HG02943 (cell line): ENCODE data around the gene LAMC2.
A peak's percentile ranks its signal among the peaks of the same experiment; 100 is the strongest.

Source experiments
- ATAC-seq: cut with Tn5 transposase; IDR thresholded peaks from one replicate; pipeline ENCODE4 v1.9.1; 2021; ENCODE audit warnings: mild to moderate bottlenecking, low read depth, moderate library complexity; ENCODE audit not compliant: unreplicated experiment

LAMC2 gene

DNA sequence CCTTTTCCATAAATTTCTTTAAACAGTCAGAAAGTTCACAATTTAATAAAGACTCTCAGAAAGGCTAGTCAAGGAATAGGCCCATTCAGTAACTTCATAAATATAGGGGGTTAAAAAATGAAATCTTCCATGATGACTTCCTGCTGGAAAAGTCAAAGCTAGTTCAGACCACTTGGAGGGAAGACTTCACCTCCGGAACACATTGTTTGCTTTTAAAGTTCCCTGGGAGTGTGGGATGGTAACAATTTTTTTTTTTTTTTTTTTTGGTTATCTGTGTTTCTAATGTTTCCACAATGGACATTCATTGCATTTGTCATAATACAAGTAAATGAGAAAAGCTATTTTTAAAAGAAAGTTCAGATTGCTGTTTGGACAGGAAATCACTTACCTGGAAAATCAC, 18.4 kb upstream of the LAMC2 start:
- ATAC-seq, result no peak

DNA sequence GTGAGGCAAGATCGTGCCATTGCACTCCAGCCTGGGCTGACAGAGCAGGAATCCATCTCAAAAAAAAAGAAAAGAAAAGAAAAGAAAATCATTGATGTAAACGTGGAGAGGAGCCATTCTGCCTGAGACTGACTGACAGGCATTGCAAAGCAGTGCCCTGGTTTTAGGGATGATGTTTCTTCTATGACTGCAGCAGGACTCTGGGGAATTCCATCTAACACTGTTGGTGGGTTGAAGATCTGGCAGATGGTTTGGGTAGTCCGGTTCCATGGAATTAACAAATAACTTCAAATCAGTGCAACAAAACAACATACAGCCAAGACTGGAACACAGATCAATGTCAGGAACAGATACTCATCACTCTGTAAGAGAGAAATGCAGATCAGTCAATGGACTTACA, 17.8 kb upstream of the LAMC2 start:
- no peak for ATAC-seq

DNA sequence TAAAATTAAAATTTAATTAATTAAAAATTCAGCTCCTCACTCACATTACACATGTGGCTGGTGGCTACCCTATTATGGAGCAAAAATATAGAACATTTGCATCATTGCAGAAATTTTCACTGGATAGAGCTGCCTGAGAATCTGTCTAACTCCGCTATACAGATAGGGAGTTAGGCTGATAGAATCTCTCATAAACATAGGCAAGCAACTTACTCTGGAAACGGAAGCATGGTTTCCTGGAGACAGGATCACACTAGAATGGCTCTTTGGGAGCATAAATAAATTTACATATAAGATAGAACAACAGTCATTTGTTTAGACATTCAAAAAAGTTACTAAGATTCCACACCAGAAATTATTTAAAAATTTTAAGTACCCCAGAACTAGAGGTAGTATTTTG, 12.2 kb upstream of the LAMC2 start:
- ATAC-seq, result no peak

DNA sequence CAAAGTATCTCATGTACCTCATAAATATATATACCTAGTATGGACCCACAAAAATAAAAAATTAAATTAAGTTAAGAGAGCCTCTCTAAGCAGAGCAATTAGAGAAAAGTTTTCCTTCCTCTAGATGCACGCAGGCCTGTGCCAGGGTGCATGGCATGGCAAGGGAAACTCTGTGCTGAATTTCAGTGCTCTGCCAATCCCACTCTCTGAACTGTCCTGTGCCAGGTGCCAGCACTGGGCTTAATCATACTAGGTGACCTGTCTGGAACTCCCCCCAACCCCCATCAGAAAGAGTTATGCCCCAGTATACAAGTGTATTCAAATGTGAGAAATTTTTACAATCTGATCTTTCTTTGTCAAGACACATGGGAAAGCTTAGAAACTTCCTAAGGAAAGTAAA, 10.4 kb upstream of the LAMC2 start:
- ATAC-seq, result no peak

DNA sequence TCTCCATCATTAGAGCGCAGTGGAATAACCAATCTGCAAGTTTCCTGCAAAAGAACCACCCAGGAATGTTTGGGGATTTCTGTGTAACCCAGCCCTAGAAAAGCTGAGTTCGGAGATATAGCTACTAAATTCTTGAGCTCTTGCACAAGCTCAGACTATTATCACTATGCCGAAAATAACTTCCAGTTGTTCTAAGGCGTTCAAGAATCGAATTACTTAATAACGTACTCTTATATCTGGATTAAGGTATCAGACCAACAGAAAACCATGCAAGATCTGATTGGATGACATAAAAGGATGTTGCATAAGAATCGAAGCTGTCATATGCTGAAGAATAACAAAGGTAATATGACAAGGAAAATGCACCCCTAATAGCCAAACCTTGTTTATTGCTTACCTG, 7.5 kb upstream of the LAMC2 start:
- ATAC-seq, result no peak

DNA sequence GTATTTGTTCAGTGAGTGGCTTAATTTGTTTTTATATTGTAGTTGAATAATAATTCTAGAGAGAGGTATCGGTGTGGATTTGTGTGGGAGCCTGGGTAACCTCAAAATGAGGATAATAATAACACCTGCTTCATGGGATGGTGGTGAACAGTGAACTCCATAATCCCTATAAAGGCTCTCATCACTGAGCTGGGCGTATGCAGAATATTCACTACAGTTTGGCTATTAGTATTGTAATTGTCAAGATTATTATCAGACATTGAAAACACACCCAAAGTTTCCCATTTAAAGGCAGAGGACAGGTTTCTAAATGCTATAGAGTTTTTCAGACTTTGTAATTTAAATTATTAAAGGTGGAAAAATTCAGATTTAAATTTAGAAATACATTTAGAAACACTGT, 7.0 kb upstream of the LAMC2 start:
- ATAC-seq, result no peak

DNA sequence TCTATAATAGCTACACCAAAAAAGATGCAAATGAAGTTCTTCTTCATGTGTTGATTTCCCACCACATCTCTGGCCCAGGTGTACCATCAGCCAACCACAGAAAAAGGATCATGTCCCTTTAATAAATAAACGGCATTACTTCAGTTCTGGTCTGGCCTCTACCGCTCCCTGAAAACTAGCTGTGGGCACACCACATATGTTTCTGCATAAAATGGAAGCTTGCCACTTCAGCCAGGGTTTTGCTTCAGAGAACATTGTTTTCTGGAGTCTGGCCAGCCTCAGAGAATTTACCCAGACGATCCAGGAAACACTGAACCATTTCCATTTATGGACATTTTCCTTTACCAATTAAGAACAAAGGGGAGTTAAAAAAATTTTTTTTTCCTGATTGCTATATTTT, 5.8 kb upstream of the LAMC2 start:
- ATAC-seq, result no peak

DNA sequence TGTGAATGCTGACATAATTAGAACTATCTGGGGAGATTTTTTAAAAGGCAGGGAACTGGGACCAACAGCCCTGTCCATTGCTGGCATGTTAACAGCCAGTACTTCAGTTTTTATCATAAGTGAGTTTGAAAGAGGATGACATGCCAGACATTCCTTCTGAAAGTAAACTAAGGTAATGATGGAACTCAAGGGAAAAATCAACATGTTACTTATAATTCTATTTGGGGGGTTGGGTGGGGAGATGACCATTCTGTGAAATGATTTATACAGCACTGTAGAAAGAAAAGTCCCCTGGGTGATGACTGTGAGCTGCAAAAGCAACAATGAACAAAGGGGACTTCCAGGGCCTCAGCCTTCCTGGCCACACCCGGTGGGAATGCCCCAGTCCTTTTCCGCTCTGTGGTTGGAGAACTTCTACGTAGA, 5.4 kb upstream of the LAMC2 start:
- no peak for ATAC-seq

DNA sequence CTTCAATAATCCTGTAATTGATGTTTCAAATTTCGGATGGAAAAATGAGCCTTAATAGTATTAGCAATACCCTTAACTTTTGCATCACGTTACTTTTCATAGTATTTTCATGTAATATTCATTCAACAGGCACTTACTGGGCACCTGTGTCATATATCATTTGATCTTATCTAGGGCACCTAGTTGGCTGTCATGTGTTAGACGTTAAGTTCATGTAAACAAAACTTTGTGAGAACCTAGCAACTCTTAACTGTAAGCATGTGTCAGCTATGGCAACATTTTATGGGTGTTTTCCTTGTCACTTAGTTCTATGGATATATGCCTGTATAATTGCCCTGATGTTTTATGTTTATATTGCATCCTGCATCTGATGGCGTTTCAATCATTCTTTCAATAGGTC, 777 bp downstream of the LAMC2 start:
- ATAC-seq, result no peak

DNA sequence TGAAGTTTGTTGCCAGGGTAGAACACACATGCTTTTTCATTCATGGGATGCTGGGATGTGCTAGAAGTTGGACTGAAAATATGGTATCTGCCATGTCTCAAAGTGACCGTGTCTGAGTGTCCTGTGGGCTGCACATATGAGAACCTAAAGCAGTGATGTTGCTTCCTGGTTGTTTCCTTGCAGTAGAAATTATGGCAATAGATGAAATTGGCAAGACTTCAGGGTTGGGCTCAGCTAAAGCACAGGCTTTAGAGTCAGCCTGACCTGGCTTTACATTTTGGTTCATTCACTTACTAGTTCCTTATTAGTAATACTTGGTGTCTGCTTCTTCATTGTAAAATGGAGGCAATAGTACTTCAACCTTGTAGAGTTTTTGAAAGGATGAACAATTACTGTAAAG, 2.2 kb downstream of the LAMC2 start:
- no peak for ATAC-seq

DNA sequence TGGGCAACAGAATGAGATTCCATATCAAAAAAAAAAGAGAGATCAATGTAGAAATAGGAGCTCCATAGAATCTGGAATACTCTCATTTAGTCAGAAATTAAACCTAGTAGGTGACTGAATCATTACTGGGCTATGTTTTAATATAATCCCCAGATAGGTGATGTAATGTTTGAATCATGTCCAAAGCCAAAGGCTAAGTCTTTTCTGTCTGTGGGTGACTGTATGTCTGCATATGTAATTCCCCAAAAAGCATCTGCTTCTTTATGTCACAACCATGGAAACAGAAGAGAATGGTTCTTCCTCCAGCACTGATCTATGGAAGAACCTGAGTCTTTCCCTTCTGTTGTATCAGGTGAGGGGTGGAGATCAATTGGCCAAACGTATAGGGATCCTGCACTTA, 5.8 kb downstream of the LAMC2 start:
- ATAC-seq, result no peak

DNA sequence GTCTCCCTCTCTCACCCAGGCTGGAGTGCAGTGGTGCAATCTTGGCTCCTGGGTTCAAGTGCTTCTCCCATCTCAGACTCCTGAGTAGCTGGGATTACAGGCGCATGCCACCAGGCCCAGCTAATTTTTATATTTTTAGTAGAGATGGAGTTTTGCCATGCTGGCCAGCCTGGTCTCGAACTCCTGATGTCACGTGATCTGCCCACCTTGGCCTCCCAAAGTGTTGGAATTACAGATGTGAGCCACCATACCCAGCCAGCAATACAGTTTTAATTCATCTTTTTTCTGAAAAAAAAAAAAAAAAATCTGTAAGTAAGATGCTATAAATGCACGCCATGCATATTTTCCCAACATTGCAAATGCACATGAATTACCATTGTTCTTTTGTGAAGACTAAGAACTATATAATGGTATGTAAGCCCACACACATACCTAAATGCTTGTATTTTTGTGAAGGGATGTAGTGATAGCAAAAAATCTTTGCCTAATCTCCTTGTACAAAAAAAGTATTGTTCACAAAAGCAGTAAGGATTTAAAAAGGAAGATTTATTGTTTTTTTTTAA, 8.0 kb downstream of the LAMC2 start:
- no peak for ATAC-seq

DNA sequence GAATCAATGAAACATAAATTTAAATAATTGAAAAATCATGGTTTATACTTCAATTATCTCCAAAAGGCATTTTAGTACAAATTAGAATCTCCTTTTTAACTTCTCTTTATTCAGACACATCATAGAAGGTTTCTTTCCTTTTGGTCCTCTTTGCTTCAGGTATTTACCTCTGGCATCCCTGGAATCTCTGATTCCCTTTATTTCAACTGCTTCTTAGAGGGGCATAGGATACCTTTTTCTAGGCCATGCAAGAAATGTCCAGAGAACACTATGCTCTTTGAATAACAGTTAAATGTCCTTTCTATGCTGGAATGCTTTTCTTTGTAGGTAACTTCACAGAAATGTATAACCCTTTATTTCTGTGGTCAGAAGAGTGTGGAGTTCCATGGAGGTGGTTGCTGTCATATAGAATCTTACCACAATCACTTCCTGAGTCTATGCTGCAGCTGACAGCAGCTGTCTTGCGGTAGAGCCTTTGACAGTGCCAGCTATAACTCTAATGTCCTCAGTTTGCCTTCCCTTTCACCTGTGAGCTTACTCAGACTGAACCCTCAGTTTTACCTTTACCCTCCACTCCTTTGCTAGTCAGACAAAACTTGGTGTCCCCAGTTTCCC, 8.6 kb downstream of the LAMC2 start:
- peak; percentile 95 for ATAC-seq

DNA sequence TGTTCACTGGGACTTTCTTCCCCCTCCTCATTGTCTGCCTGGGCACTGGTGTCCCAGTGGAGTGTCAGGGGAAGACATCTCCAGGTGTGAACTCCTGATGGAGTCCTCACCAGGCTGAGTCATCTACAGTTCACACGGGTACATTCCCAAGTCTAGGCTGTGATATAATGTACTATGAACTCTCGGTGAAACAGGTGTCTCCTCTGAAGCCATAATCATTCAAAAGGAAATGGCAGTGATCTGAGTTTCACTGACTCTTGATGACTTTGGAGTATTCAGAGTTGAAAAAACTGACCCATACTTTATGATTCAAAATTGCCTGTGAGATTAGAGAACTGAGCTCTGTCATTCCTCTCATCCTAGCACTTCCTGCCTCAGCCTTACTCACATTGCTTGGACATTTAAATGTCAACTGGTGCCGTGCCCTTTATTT, 9.1 kb downstream of the LAMC2 start:
- ATAC-seq, result peak; percentile 52

DNA sequence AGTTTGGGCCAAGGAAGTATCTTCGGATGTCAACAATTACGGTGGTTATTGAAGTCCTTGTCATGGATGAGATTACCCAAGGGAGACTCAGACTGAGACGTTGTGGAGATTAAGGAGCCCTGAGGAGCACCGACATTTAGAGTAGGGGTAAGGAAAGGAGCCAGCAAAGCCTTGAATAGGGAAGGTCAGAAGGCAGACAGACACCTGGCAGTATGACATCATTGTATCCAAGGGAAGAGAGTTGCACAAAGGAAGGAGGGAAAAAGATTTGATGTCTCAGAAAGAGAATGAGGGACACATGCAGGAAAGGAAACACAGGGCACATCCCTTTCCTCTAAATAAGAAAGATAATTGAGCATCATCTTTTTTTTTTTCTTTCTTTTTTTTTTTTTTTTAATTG, 11.7 kb downstream of the LAMC2 start:
- no peak for ATAC-seq

DNA sequence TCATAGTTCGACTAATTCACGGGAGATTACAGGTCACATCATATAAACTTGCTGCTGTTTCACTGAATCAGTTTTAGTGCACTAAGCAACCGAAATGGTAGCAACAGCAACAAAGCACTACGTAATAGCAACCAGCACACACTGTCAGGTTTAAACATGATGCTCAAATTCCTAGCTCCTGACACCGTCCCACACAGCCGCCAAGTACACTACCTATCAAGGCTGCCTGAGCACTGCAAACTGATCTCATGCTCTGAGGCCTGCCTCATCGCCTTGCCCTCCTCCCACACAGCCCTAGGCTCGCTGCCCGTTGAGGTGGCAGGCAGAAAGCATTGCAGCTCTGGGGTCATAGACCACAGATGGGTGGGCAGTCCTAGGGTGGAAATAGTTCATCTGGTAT, 12.4 kb downstream of the LAMC2 start:
- no peak for ATAC-seq

DNA sequence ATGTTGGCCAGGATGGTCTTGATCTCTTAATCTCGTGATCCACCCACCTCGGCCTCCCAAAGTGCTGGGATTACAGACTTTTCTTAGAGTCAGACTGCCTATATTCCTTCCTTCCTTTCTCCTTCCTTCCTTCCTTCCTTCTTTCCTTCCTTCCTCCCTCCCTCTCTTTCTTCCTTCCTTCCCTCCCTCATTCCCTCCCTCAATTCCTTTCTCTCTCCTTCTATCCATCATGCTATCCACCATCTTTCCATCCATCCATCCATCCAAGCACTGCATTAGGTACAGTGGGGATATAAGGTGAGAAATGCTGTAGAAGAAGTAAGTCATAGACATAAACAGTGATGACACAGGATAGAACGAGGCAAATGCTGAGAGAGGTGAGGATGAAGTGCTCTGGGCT, 13.2 kb downstream of the LAMC2 start:
- no peak for ATAC-seq

DNA sequence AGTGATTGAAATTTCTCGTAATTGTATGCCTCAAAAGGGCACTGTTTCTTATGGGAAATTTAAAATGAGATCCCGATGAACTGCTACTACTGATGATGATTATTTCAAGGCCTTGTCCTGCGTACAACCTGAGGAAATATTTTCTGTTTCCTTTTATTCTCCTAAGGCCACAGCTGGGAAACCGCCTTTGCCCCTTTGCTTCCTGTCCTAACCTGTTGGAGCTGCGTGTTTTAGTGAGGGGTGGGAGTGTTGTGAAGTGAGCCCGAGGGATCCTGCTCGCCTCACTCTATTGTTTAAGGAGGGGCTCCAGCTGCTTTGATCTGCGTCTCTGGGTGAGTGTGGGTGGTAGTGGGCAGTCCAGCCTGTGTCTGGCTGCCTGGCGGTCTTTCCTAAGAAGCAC, 14.4 kb downstream of the LAMC2 start:
- no peak for ATAC-seq

DNA sequence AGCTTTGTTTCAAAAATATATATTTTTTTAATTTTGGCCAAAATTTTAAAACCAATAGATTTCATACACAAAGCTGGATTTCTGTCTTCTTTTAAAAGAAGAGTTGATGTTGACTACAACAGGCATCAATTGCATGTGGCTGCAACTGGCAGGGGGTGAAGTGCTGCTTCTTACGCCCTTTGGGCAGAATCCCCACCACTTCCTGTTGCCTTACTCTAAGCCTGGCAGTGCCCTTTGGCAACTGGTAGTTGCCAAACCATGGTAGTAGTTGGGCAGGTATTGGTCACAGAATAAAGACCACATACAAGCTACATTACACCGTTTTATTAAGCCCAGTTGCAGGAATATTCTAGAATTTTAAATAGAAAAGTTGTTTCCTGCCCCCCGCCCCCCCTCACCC, 17.0 kb downstream of the LAMC2 start:
- no peak for ATAC-seq

DNA sequence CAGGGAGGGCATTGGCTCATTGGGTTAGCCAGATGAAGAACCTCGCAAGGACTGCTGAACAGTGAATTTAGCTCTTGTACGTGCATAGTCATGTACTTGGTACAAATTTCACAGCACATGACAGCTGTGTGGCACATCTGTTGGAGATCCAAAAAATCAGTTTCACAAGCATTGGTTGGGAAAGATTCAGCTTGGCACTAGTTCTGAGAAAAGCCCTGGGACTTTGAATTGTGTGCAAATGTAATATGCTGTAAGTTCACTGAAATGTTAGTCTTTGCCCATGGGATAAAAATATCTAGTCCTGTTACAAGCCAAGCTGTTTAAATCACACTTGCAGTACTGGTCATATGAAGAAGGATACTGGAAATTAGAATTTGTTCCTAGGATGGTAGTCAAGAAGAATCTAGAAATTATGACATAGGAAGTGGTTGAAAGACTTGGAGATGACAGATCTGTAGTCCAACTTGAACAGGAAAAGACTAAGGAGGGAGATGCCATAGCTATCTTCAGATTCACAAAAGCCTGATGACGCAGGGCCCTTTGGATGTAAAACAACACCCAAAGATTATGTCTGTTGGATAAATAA, 19.2 kb downstream of the LAMC2 start:
- no peak for ATAC-seq

DNA sequence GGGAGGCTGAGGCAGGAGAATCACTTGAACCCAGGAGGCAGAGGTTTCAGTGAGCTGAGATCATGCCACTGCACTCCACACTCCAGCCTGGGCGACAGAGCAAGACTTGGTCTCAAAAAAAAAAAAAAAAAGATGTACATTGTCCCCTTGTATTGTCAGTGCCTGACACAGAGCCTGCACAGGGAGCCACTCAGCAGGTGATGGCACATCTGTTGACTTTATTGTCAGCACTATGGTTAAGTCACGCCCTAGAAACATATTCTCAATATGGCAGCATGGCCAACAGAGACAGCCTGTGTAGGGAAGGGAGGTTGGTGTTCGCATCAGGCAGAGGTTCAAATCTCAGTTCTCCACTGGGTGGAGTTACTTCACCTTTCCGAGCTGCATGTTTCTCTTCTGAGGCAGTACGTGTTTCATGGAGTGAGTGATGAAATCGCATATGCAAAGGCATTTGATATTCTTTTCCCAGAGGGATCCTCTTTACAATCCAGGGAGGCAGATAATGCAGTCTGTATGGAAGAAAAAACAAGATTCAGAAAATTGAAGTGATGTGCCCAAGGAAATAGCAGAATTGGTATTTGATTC, 20.6 kb downstream of the LAMC2 start:
- ATAC-seq, result no peak

DNA sequence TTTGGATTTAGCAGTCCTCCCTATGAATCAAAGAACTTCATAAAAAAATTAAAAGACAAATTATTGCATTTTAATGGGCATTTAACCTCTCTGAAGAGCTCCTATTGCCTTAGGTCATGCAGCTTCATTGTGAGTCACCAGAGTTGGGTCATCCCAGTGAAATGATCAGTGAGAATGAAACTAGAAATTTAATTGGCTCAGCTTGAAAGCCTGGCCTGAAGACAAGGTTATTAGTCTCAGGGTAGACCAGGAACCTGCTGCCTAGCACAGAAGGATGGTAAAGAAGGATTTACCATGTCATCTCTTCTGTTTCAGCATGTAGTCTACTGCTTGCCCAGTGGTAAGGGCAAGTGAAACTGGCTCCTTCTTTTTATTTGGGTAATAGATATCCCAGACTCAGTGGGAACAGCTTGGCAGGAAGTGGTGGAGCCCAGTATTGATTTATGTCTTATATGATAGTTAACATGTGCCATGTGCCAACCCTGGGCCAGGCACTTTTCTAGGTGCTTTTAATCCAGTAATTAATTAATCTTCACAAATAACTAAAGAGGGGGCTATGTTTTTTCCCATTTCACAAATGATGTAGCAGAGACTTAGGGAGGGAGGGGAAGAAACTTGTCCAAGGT, 23.6 kb downstream of the LAMC2 start:
- ATAC-seq, result no peak
